C4-2B (cell line): ENCODE measurements around the gene LTO1.
"Not testable (repeated sequence)": the region's sequence is repeated elsewhere in the genome, so short reads cannot be mapped to it uniquely, and the experiment has no call there.

ENCODE experiments used
- H3K27ac ChIP-seq: fragments of 450-650 bp; 2 replicates; pipeline ENCODE4 v1.5.1; 2017
- CTCF ChIP-seq: fragments of 450-650 bp; conservative IDR thresholded peaks from 2 replicates; pipeline ENCODE4 v1.5.1; 2017; ENCODE audit warnings: mild to moderate bottlenecking
- ZFX ChIP-seq: fragments of 450-650 bp; IDR thresholded peaks from 2 replicates; pipeline ENCODE4 v1.6.1; 2017

Gene LTO1

GRCh38 chr11:69695581-69695980, 20.4 kb upstream of the LTO1 start:
- TF ChIP-seq CTCF (no peak), ZFX (no peak)

GRCh38 chr11:69694781-69695180, 19.6 kb upstream of the LTO1 start:
- H3K27ac ChIP-seq = no peak overlapping the region
- TF ChIP-seq CTCF = no peak
- TF ChIP-seq ZFX = no peak

More at GRCh38 chr11:69695581-69695980, 20.4 kb upstream of the LTO1 start:
- H3K27ac ChIP-seq = no peak overlapping the region

- H3K27ac ChIP-seq = no peak overlapping the region
- TF ChIP-seq ZFX (no peak), CTCF (no peak)
Measured at GRCh38 chr11:69692422-69692821, 17.3 kb upstream of the LTO1 start.

GRCh38 chr11:69691463-69691862, 16.3 kb upstream of the LTO1 start:
- no peak overlapping the region for H3K27ac ChIP-seq
- TF ChIP-seq ZFX (no peak), CTCF (no peak)

GRCh38 chr11:69689484-69690319, 14.5 kb upstream of the LTO1 start:
- no peak overlapping the region for H3K27ac ChIP-seq
- TF ChIP-seq CTCF (no peak), ZFX (no peak)

GRCh38 chr11:69687969-69688771, 13.0 kb upstream of the LTO1 start:
- H3K27ac ChIP-seq = not testable (repeated sequence)

GRCh38 chr11:69686856-69687255, 11.7 kb upstream of the LTO1 start:
- no peak overlapping the region for H3K27ac ChIP-seq
- no peak for TF ChIP-seq ZFX
- no peak for TF ChIP-seq CTCF
